B cell (primary cell): ENCODE measurements around the gene EXOC7. TPM values are rescaled to one million over a fixed set of nuclear protein-coding genes. Genes with fewer than 3 reads are reported as not detected.

Source experiments
- ATAC-seq: fragments of 200-7000 bp; cut with Tn5 transposase; one replicate; pipeline ENCODE4 v1.10.0; 2021; ENCODE audit warnings: low read depth, mild to moderate bottlenecking, moderate number of reproducible peaks, moderate library complexity
- CTCF ChIA-PET: fragments of 350-600 bp; sonication (Branson Sonifier 250); formaldehyde crosslinking; loops from one replicate; lab custom pipeline; 2021; ENCODE audit warnings: antibody characterized with exemption, inconsistent platforms; lab: Charles Lee
- POLR2A ChIA-PET: fragments of 350-600 bp; sonication (Branson Sonifier 250); formaldehyde crosslinking; loops from one replicate; lab custom pipeline; 2021; ENCODE audit warnings: antibody characterized with exemption; lab: Charles Lee
- DNase-seq: peaks from one replicate; pipeline ENCODE4 v3.0.0; 2013
- H2AFZ ChIP-seq: 2 replicates; pipeline ENCODE4 v1.6.1; 2012; ENCODE audit warnings: mild to moderate bottlenecking, low read depth, low read length; ENCODE audit not compliant: insufficient read depth, poor library complexity, severe bottlenecking
- H3K27ac ChIP-seq, 2 donors: 1 replicate in 1 of 2; 2 replicates in 1 of 2; pipeline ENCODE4 v1.5.1; 2012 to 2013; ENCODE audit warnings: low read length in 2 of 2, mild to moderate bottlenecking in 2 of 2, moderate library complexity in 1 of 2
- H3K27me3 ChIP-seq, 4 experiments: fragments of 200-600 bp in 1 of 4; sonication (generic) in 1 of 4; replicated peaks in 1 of 4; 1 replicate in 2 of 4; 2 replicates in 2 of 4; pipeline versions ENCODE4 v1.6.1 to v1.7.0; 2013 to 2016; ENCODE audit warnings: low read length in 3 of 4, mild to moderate bottlenecking in 2 of 4, mixed read lengths in 1 of 4, moderate library complexity in 1 of 4; ENCODE audit not compliant: insufficient read depth in 4 of 4, control insufficient read depth in 3 of 4; ENCODE audit errors: control extremely low read depth in 1 of 4
- H3K36me3 ChIP-seq, 2 experiments: replicated peaks in 1 of 2; 1 replicate in 1 of 2; 2 replicates in 1 of 2; pipeline versions ENCODE4 v1.6.1 to v1.7.1; 2013; ENCODE audit warnings: low read length in 1 of 2; ENCODE audit not compliant: insufficient read depth in 2 of 2, control insufficient read depth in 1 of 2; ENCODE audit errors: control extremely low read depth in 1 of 2, extremely low read depth in 1 of 2
- H3K4me1 ChIP-seq, 2 donors: fragments of 200-600 bp in 1 of 2; sonication (generic) in 1 of 2; 1 replicate in 1 of 2; 2 replicates in 1 of 2; pipeline versions ENCODE4 v1.5.1 to v1.6.1; 2013 to 2017; ENCODE audit warnings: low read length in 2 of 2; ENCODE audit not compliant: control insufficient read depth in 2 of 2, insufficient read depth in 2 of 2
- H3K4me2 ChIP-seq: replicated peaks from 2 replicates; pipeline ENCODE3; 2012; ENCODE audit warnings: mild to moderate bottlenecking, low read depth, low read length; ENCODE audit not compliant: poor library complexity, severe bottlenecking
- H3K4me3 ChIP-seq, 5 experiments: fragments of 200-600 bp in 1 of 5; sonication (generic) in 1 of 5; 1 replicate in 3 of 5; 2 replicates in 2 of 5; pipeline versions ENCODE4 v1.5.1 to v1.7.0; 2011 to 2016; ENCODE audit warnings: low read length in 4 of 5, mild to moderate bottlenecking in 4 of 5, low read depth in 2 of 5, control low read depth in 1 of 5, moderate library complexity in 1 of 5; ENCODE audit not compliant: insufficient read depth in 1 of 5; ENCODE audit errors: control extremely low read depth in 1 of 5, extremely low read depth in 1 of 5
- H3K79me2 ChIP-seq: fragments of 200-600 bp; sonication (generic); one replicate; pipeline ENCODE4 v1.6.0; 2016; ENCODE audit warnings: low read length; ENCODE audit not compliant: control insufficient read depth, insufficient read depth
- H3K9ac ChIP-seq: fragments of 200-600 bp; sonication (generic); 2 replicates; pipeline ENCODE4 v1.6.1; 2017; ENCODE audit warnings: mild to moderate bottlenecking, low read length, moderate library complexity
- H3K9me3 ChIP-seq, 3 donors: one replicate each; pipeline versions ENCODE4 v1.6.1 to v1.7.1; 2013; ENCODE audit warnings: low read length in 2 of 3; ENCODE audit not compliant: control insufficient read depth in 2 of 3, insufficient read depth in 1 of 3; ENCODE audit errors: control extremely low read depth in 1 of 3
- H4K20me1 ChIP-seq: 2 replicates; pipeline ENCODE4 v1.6.0; 2012; ENCODE audit warnings: mild to moderate bottlenecking, low read length; ENCODE audit not compliant: insufficient read depth, control insufficient read depth, poor library complexity, severe bottlenecking
- H3K27ac Mint-ChIP-seq: one replicate; pipeline ENCODE4 v1.8.0; 2021; ENCODE audit warnings: mixed read lengths
- H3K27me3 Mint-ChIP-seq: one replicate; pipeline ENCODE4 v1.8.0; 2021; ENCODE audit warnings: mixed read lengths
- H3K4me1 Mint-ChIP-seq: one replicate; pipeline ENCODE4 v1.8.0; 2021; ENCODE audit warnings: mixed read lengths
- H3K4me3 Mint-ChIP-seq: one replicate; pipeline ENCODE4 v1.8.0; 2021; ENCODE audit warnings: mixed read lengths
- H3K9me3 Mint-ChIP-seq: one replicate; pipeline ENCODE4 v1.8.0; 2022; ENCODE audit warnings: mixed read lengths; ENCODE audit not compliant: insufficient read depth
- EZH2 ChIP-seq: IDR thresholded peaks from 2 replicates; pipeline ENCODE4 v1.6.1; 2012; ENCODE audit warnings: borderline replicate concordance, low read depth, mild to moderate bottlenecking, moderate library complexity, low read length; ENCODE audit not compliant: insufficient read depth, poor library complexity, severe bottlenecking
- WGBS: methylation state at CpG from one replicate; pipeline ENCODE4 v1.1.5; 2013; ENCODE audit warnings: missing lambda C conversion rate; ENCODE audit not compliant: insufficient coverage; 5-methylcytosine and 5-hydroxymethylcytosine counted together
- intact Hi-C: fragments of 100-400 bp; cut with micrococcal nuclease; formaldehyde crosslinking; loops from one replicate; pipeline ENCODE4 v1.10.0; 2022
- polyA plus RNA-seq: library from polyadenylated mRNA; depleted of rRNA; stranded (reverse); fragments of >200 nt; gene quantifications from 2 replicates; pipeline ENCODE4 v1.2.3, GENCODE V29; 2012
- total RNA-seq, 2 donors: library from RNA; stranded (reverse); fragments of 120-200 nt in 1 of 2; gene quantifications; 1 replicate in 1 of 2; 2 replicates in 1 of 2; pipeline versions ENCODE4 v1.2.3 to v1.2.4, GENCODE V29; 2013 to 2022
- TF ChIP-seq, protein P1 (sequence below): fragments of 200-600 bp; IDR thresholded peaks from one replicate; pipeline ENCODE4 v1.8.0; 2022; ENCODE audit warnings: antibody characterized with exemption, mild to moderate bottlenecking

EXOC7 gene
- total and polyA plus RNA-seq, 2 donors (not counting 1 experiment from before 2014, with no cell fraction given), result 105 to 194 TPM

GRCh38 chr17:76136276-76137000 is 32.9 kb upstream of the EXOC7 start:
- peaks cover 0 to 10% (median 0%) of the 10 kb centered on the region in 3 donors for H3K9me3 ChIP-seq
- DNase-seq (no peak), ATAC-seq (no peak)
- Mint-ChIP-seq H3K9me3 (no peaks in the 10 kb centered on the region), H3K4me3 (no peak overlapping the region), H3K27me3 (peaks cover 24% of the 10 kb centered on the region), H3K27ac (no peak overlapping the region), H3K4me1 (peaks cover 15% of the 10 kb centered on the region)
- H2AFZ ChIP-seq, result no peak overlapping the region
- no peak overlapping the region for H3K4me2 ChIP-seq
- H3K27ac ChIP-seq, result no peak overlapping the region
- H3K4me3 ChIP-seq, result no peak overlapping the region
- POLR2A ChIA-PET, result no interaction called here
- TF ChIP-seq EZH2, result no peak
- TF ChIP-seq, protein P1, sequence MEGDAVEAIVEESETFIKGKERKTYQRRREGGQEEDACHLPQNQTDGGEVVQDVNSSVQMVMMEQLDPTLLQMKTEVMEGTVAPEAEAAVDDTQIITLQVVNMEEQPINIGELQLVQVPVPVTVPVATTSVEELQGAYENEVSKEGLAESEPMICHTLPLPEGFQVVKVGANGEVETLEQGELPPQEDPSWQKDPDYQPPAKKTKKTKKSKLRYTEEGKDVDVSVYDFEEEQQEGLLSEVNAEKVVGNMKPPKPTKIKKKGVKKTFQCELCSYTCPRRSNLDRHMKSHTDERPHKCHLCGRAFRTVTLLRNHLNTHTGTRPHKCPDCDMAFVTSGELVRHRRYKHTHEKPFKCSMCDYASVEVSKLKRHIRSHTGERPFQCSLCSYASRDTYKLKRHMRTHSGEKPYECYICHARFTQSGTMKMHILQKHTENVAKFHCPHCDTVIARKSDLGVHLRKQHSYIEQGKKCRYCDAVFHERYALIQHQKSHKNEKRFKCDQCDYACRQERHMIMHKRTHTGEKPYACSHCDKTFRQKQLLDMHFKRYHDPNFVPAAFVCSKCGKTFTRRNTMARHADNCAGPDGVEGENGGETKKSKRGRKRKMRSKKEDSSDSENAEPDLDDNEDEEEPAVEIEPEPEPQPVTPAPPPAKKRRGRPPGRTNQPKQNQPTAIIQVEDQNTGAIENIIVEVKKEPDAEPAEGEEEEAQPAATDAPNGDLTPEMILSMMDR, result no peak
- CTCF ChIA-PET, result no interaction called here
- 88% methylated on average over 14 of the region's 16 CpGs for WGBS
- H3K79me2 ChIP-seq, result no peaks in the 10 kb centered on the region
- no peak overlapping the region for H3K9ac ChIP-seq
- no peaks in the 10 kb centered on the region for H3K36me3 ChIP-seq
- intact Hi-C loops, result no loop called here
- H4K20me1 ChIP-seq, result no peaks in the 10 kb centered on the region
- H3K4me1 ChIP-seq, result peaks cover 14 to 18% of the 10 kb centered on the region in 2 donors
- peaks cover 0 to 50% (median 10%) of the 10 kb centered on the region in 4 experiments for H3K27me3 ChIP-seq

GRCh38 chr17:76135810-76136188 is 32.2 kb upstream of the EXOC7 start:
- Histone ChIP-seq H3K4me2 (no peak overlapping the region), H3K27me3 (peaks cover 0 to 44% (median 8%) of the 10 kb centered on the region in 4 experiments), H3K4me1 (peaks cover 8 to 13% of the 10 kb centered on the region in 2 donors), H4K20me1 (no peaks in the 10 kb centered on the region), H3K9me3 (peaks cover 0 to 7% (median 0%) of the 10 kb centered on the region in 3 donors), H3K36me3 (no peaks in the 10 kb centered on the region), H2AFZ (no peak overlapping the region), H3K9ac (no peak overlapping the region), H3K4me3 (no peak overlapping the region), H3K79me2 (no peaks in the 10 kb centered on the region), H3K27ac (no peak overlapping the region)
- peaks cover 11% of the 10 kb centered on the region for H3K4me1 Mint-ChIP-seq
- DNase-seq (no peak), ATAC-seq (no peak)
- intact Hi-C loops, result no loop called here
- H3K4me3 Mint-ChIP-seq, result no peak overlapping the region
- 99% methylated on average over 6 of the region's 8 CpGs for WGBS
- TF ChIP-seq EZH2, result no peak
- TF ChIP-seq, protein P1, result no peak
- H3K27me3 Mint-ChIP-seq, result peaks cover 28% of the 10 kb centered on the region
- no peak overlapping the region for H3K27ac Mint-ChIP-seq
- no peaks in the 10 kb centered on the region for H3K9me3 Mint-ChIP-seq
- ChIA-PET CTCF (no interaction called here), POLR2A (no interaction called here)
